Measurements from ENCODE around the gene CEP78.
"Not testable (repeated sequence)": the region's sequence is repeated elsewhere in the genome, so short reads cannot be mapped to it uniquely, and the experiment has no call there.

Gene CEP78

GRCh38 chr9:78235762-78236550 is at the start of gene CEP78:
TSS of gene CEP78 (plus strand) at chr9:78236075. CDS start at chr9:78236351, 276 bp downstream.
- DNase-seq: peak; percentile 66

DNA sequence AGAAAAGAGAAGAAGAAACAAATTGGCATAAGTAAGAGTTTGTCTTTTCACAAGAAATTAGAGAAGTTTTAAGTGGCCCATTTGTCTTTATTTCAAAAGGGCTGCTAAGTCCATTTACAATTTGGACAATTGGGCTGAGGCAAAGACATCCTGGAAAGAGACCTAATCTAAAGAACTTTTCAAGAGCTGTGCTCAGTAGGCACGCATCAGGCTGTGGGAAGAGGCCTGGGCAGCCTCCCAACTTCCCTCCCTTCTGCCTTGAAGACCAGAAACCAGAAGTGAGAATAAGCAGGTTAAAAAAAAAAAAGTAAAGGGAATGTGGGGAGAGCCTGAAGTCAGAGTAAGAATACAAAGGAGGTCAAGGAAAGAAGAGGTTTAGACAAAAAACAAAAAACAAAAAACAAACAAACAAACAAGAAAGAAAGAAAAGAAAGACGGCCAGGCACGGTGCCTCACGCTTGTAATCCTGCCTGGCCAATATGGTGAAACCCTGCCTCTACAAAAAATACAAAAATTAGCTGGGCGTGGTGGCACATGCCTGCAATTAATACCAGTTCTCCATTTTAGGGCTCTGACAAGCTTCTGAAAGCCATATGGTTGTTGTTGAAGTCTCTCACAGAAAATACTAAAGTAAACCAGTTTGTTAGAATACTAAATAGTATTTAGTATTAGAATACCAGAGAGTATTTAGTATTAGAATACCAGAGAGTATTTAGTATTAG is 48.0 kb upstream of the CEP78 start:
- DNase-seq: no peak

DNA sequence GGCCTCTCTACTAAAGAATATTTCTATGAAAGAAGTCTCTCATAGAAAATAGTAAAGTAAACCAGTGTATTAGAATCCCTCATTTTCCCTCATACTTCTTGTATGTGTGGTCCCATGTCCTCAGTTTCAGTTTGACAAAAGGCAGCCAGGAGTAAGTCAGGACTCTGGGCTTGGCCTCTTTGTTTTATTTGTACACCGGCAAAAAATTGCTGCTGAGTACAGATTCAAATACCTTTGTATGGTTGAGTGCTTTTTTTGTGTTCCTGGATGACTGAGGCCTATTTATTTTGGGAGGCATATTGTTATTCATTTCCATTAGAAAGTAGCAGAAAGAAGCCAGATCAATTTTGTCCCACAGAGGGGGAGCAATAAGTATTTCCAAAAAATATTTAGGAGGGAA is 47.3 kb upstream of the CEP78 start:
- DNase-seq: no peak

GRCh38 chr9:78189001-78189400 is 46.9 kb upstream of the CEP78 start:
- no peak for DNase-seq

DNA sequence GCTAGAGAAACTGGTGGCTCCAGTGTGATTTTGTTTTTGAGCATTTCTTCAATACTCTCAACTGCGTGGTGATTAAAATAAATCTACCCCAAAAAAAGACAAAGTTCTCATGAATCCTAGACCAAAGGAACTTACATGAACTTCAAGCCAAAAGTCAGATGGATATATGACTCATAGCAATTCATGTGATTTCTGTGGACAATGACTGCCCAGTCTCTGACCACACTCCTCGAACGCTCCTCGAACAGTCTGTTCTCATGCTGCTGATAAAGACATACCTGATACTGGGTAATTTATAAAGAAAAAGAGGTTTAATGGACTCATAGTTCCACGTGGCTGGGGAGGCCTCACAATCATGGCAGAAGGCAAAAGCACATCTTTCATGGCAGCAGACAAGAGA is 46.4 kb upstream of the CEP78 start:
- no peak for DNase-seq

GRCh38 chr9:78191931-78192330 is 43.9 kb upstream of the CEP78 start:
- no peak for DNase-seq

GRCh38 chr9:78196258-78196657 is 39.6 kb upstream of the CEP78 start:
- DNase-seq: no peak

- not testable (repeated sequence) for DNase-seq
Observed at GRCh38 chr9:78201158-78201777, 34.6 kb upstream of the CEP78 start.

DNA sequence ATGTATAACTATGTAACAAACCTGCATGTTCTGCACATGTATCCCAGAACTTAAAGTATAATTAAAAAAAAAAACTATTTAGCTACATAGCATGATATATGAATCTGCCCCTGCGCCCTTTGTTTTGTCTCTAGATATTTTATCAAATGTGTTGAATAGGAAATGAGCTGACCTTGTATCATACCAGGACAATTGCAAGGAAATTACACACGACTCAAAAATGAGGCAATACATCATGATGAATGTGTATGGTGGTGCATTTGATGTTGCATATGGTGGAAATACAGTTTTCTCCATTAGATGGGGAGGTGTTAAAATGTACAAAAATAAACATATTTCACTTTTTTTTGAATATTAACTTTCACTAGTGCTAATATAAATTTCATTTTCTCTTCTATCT is 28.6 kb upstream of the CEP78 start:
- no peak for DNase-seq

- no peak for DNase-seq
Observed at GRCh38 chr9:78207901-78208300, 28.0 kb upstream of the CEP78 start.

- no peak for DNase-seq
Observed at GRCh38 chr9:78209127-78209526, 26.7 kb upstream of the CEP78 start.

DNA sequence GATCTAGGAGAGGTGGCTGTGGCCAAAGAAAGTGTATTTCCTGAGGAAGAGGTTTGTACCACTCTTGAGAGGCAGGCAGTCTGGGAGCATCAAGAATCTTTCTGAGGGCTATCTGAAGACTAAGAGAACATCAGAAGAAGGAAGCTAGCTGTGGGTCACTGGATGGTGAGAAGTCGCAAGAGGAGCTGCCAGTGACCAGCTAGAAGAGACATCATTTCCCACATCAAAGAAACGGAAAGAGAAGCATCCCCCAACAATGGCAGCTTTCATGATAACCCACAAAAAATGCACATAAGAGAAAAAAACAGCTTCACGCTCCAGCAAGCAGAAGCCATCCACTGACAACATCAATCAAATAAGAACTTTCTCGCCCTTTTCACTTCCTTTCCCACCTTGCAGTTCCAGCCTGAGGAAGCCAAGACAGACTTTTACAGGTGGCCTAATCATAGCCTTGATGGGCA is 25.0 kb upstream of the CEP78 start:
- no peak for DNase-seq

DNA sequence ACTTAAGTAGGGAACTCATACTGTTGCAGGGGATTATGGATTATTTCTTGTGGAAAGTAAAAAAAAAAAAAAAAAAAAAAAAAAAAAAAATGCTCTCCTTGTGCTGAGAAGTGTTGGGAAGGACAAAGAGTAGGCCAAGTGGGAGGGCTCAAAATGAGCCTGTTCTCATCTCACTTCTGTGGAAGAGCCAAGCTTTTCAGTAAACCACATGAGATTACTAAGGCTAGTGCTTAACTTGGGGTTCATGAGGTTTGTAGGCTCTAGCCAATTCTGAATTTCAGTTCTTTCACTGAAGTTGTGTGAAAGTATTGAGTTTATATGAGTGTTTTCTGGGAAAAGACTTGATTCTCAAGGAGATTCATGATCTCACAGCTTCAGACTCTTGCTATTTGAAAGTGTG is 23.0 kb upstream of the CEP78 start:
- no peak for DNase-seq

GRCh38 chr9:78213712-78214111 is 22.2 kb upstream of the CEP78 start:
- no peak for DNase-seq

DNA sequence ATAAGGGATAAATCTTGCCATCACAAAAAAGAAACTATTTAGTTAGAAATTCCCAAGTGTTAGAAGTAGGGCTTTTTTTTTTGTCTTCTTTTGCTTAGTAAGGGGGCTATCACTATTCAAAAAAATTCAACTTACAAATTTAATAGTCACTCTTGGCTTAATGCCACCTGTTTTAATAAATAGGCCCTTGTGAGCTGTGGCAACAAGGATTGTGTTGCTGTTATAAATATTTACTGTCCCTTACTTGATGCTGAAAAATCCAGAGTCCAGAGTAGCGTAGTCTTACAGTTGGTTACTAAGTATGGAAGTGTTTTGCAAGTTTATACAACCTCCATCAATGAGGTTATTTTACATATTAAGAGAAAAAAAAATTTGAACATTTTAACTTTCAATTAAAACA is 21.4 kb upstream of the CEP78 start:
- no peak for DNase-seq

GRCh38 chr9:78215706-78216105 is 20.2 kb upstream of the CEP78 start:
- no peak for DNase-seq

GRCh38 chr9:78218890-78219289 is 17.0 kb upstream of the CEP78 start:
- no peak for DNase-seq

- no peak for DNase-seq
Observed at GRCh38 chr9:78221425-78221824, 14.4 kb upstream of the CEP78 start.

- DNase-seq: not testable (repeated sequence)
Observed at GRCh38 chr9:78221841-78222240, 14.0 kb upstream of the CEP78 start.

GRCh38 chr9:78230761-78231160 is 5.1 kb upstream of the CEP78 start:
- DNase-seq: no peak

GRCh38 chr9:78232471-78232870 is 3.4 kb upstream of the CEP78 start:
- not testable (repeated sequence) for DNase-seq

DNA sequence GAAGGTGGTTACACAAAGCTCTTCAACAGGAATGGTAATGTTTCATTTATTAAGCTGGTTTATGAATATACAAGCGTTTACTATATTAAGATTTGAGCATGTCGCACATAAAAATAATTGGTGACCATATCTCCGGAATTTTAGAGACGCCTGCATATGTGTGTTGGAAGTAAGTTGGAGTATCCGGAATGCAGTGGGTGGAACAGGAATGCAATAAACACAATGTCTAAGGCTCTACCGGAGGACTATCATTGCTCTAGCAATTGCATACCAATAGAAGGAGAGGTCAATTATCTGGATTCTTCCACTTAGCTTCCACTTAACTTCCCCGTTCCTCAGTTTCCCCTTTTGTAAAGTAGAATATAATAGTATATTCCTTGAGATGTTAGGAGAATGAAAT is 1.1 kb upstream of the CEP78 start:
- no peak for DNase-seq

DNA sequence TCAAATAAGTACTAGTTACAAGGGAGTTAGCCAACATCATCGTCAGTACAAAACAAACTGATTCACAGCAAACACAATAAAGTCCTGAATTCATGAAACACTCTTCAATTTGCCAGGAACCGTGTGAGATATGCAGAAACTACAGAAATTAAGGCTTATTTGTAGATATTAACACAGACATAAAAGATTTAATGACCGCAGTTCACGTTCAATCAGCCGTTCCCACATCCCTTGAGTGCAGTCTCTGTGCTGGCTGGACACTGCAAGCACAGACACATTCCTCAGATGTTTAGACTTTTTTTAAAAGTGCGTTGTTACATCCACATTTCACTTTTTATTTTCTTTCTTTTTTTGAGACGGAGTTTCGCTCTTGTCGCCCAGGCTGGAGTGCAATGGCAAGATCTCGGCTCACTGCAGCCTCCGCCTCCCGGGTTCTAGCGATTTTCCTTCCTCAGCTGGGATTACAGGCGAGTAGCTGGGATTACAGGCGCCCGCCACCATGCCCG is 566 bp upstream of the CEP78 start:
- no peak for DNase-seq

DNA sequence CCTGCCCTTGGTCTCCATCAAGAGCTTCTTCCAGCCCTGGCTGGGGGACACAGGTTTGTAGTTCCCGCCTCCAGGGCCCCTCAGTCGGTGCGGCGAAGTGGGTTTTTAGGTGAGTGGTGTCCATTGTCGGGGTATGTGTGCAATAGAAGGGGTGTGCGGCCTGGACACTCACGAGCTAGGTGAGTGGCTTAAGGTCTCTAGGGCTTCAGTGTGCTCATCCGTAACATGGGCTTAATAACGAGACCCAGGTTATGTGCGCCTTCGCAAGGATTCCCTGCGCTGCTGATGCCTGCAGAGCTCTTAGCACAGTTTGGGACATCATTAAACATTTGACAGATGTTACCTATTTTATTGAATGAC is 656 bp downstream of the CEP78 start:
- DNase-seq: no peak

Data from NCI-H2107 (cell line).